Measurements from ENCODE around the gene CYLD.

- no peak for TF ChIP-seq CTCF (IDR thresholded peaks at IDR 0.05)
- TF ChIP-seq POLR2A (IDR thresholded peaks at IDR 0.05), result no peak
Measured at GRCh38 chr16:50820225-50820624, 78.3 kb downstream of the CYLD start.
